Omental fat pad (tissue), 4 donors: ENCODE data around the gene PLPPR3. TPM values are rescaled to one million over a fixed set of nuclear protein-coding genes. Genes with fewer than 3 reads are reported as not detected.

Source experiments
- ATAC-seq: fragments of 150-250 bp; one replicate; pipeline ENCODE4 v1.9.1; 2016; ENCODE audit warnings: mild to moderate bottlenecking, moderate library complexity; ENCODE audit not compliant: low FRiP score
- DNase-seq: peaks from one replicate; pipeline ENCODE4 v3.0.0-alpha.2; 2019; ENCODE audit warnings: low spot score
- CTCF ChIP-seq, 3 donors: fragments of 450-650 bp; IDR thresholded peaks; one replicate each; pipeline ENCODE4 v1.5.1; 2016 to 2017; ENCODE audit warnings: antibody characterized with exemption in 3 of 3, mild to moderate bottlenecking in 3 of 3, moderate library complexity in 2 of 3
- total RNA-seq, 4 donors: library from RNA; depleted of rRNA; stranded (reverse); fragments of >200 nt; gene quantifications; one replicate each; pipeline ENCODE4 v1.1.0, GENCODE V29; 2016

The PLPPR3 gene
- total RNA-seq, 4 donors from 2014 or later = not detected

- TF ChIP-seq CTCF (IDR thresholded peaks at IDR 0.05) = no peak
- ATAC-seq (no peak), DNase-seq (no peak)
Observed at GRCh38 chr19:782185-782877, 39.4 kb downstream of the PLPPR3 start.

- ATAC-seq = no peak
- DNase-seq = no peak
- no peak for TF ChIP-seq CTCF (IDR thresholded peaks at IDR 0.05)
Observed at GRCh38 chr19:781800-782184, 40.0 kb downstream of the PLPPR3 start.

- no peak for DNase-seq
- ATAC-seq = no peak
- no peak for TF ChIP-seq CTCF (IDR thresholded peaks at IDR 0.05)
Observed at GRCh38 chr19:780935-781334, 40.8 kb downstream of the PLPPR3 start.

DNA sequence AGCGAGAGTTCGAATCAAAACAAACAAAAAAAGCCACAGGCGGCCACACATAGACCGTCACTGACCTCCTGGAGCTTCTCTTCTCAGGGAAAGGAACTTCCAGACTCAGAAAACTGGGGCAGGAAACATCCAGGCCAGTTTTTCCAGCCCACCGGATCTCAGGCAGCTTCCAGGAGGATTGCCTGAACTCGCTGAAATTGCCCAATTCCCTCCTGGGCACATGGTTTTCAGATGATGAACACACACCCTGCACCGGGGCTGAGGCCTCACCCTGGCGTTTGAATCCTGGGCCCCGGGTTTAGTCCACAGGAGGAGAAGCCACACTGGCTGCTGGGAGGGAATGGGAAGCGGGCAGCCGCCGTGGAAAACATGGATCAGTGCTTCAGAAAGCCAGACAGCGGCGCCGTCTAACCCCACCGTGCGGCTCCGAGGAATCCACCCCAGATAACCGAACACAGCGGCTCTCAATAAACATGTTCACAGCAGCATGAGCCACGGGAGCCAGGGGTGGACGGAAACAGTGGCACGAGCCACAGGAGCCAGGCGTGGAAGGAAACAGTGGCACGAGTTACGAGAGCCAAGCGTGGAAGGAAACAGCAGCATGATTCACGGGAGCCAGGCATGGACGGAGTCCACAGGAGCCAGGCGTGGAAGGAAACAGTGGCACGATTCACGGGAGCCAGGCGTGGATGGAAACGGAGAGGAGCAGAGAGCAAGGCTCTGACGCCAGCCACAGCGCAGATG, 42.7 kb downstream of the PLPPR3 start:
- no peak for TF ChIP-seq CTCF (IDR thresholded peaks at IDR 0.05)
- ATAC-seq (peak; percentile 92), DNase-seq (no peak)

DNA sequence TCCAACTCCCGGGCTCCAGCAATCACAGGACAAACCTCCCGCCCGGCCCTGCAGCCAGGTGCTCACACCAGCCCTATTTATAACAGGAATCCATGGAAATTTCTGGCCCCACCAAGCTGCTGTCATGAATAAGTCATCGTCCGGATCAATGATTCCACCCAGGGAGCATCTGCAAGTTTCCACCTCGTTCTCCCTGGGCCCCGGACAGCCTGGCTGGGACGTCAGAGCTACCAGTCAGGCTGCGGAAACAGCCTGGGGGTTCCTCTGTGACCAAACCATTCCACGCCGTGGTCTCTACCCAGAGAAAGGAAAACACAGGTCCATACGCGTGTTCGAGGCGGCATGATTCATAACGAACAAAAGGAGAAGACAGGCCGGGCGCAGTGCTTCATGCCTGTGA, 45.2 kb downstream of the PLPPR3 start:
- ATAC-seq = no peak
- DNase-seq = no peak
- TF ChIP-seq CTCF (IDR thresholded peaks at IDR 0.05) = no peak

DNA sequence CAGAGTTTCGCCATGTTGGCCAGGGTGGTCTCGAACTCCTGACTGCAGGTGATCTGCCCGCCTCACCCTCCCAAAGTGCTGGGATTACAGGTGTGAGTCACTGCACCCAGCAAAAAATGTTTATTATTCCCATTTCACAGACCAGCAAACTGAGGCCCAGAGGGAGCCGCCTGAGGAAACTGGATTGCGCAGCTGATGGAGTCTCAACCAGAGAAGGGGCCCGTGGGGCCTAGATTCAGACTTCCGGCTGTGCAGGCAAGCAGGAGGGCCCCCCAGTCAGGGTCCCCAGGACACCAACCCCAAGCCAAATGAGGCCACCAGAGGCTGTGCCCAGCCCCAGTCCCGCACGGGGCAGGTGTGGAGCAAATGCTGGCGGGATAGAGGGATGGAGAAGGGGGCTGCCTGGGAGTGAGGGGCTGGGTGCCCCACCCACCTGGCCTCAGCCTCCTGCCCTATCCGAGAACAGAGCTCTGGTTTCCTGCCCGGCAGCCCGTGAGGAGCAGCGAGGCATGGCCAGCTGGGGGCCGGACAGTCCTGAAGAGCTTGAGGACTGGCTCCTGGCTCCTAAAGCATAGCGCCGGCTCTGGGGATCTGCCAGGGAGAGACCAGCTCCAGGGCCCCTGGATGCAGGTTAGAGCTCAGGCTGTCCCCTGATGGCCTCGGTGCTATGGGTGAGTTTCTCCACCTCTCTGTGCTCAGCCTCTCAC, 48.9 kb downstream of the PLPPR3 start:
- ATAC-seq (no peak), DNase-seq (no peak)

More for the DNA sequence above, 48.9 kb downstream of the PLPPR3 start:
- no peak for TF ChIP-seq CTCF (IDR thresholded peaks at IDR 0.05)
